GM12892 (cell line): ENCODE data around the gene THAP4.

ENCODE experiments used
- POLR2A ChIP-seq: IDR thresholded peaks from 2 replicates; pipeline ENCODE4 v1.6.1; 2011; ENCODE audit warnings: low read depth, low read length, control low read depth
- TAF1 ChIP-seq: IDR thresholded peaks from 2 replicates; pipeline ENCODE4 v1.6.1; 2011; ENCODE audit warnings: low read depth, mild to moderate bottlenecking, control low read depth, low read length, borderline replicate concordance

- TF ChIP-seq POLR2A (no peak), TAF1 (no peak)
These were observed 35.1 kb downstream of the THAP4 start for GRCh38 chr2:241601841-241602240.
